GM19193 (cell line): ENCODE measurements around the gene JAK3.

Experiments
- POLR2A ChIP-seq: IDR thresholded peaks from 4 replicates; pipeline ENCODE4 v1.6.1; 2011; ENCODE audit not compliant: insufficient read depth, insufficient read length; ENCODE audit errors: extremely low read depth

The JAK3 gene

GRCh38 chr19:17806945-17807344 lies 40.8 kb downstream of the JAK3 start:
- TF ChIP-seq POLR2A: no peak

- TF ChIP-seq POLR2A: no peak
These were observed 42.4 kb downstream of the JAK3 start for GRCh38 chr19:17805427-17805826.

GRCh38 chr19:17803264-17803896 lies 44.4 kb downstream of the JAK3 start:
- no peak for TF ChIP-seq POLR2A

- TF ChIP-seq POLR2A: no peak
These were observed 45.5 kb downstream of the JAK3 start for GRCh38 chr19:17802137-17802858.

- TF ChIP-seq POLR2A: no peak
These were observed 50.2 kb downstream of the JAK3 start for GRCh38 chr19:17797424-17798201.

- TF ChIP-seq POLR2A: no peak
These were observed 50.9 kb downstream of the JAK3 start for GRCh38 chr19:17796838-17797423.

GRCh38 chr19:17796013-17796837 lies 51.6 kb downstream of the JAK3 start:
- no peak for TF ChIP-seq POLR2A

GRCh38 chr19:17795495-17795856 lies 52.3 kb downstream of the JAK3 start:
- no peak for TF ChIP-seq POLR2A

GRCh38 chr19:17794731-17795494 lies 52.9 kb downstream of the JAK3 start, which contains the start of gene B3GNT3:
Gene B3GNT3, plus strand, starts transcription at chr19:17795138. Its CDS starts 12,670 bp downstream, at chr19:17807808.
- no peak for TF ChIP-seq POLR2A

- TF ChIP-seq POLR2A: no peak
These were observed 53.4 kb downstream of the JAK3 start for GRCh38 chr19:17794412-17794730.

GRCh38 chr19:17790059-17790780 lies 57.6 kb downstream of the JAK3 start:
- TF ChIP-seq POLR2A: no peak

- no peak for TF ChIP-seq POLR2A
These were observed 59.1 kb downstream of the JAK3 start for GRCh38 chr19:17788632-17789031.

GRCh38 chr19:17787274-17787913 lies 60.4 kb downstream of the JAK3 start:
- no peak for TF ChIP-seq POLR2A
